Mucosa of descending colon (tissue), 3 donors: ENCODE measurements around the gene FAM107B. TPM values are rescaled to one million over a fixed set of nuclear protein-coding genes. Genes with fewer than 3 reads are reported as not detected.

Experiments used
- ATAC-seq: fragments of 200-7000 bp; cut with Tn5 transposase; one replicate; pipeline ENCODE4 v1.9.1; 2020; ENCODE audit warnings: mild to moderate bottlenecking, moderate library complexity
- DNase-seq, 3 donors: peaks; one replicate each; pipeline ENCODE4 v3.0.0-alpha.2; 2020
- H3K36me3 ChIP-seq: fragments of 200-600 bp; one replicate; pipeline ENCODE4 v1.8.0; 2021; ENCODE audit warnings: low read depth, mild to moderate bottlenecking
- H3K4me1 ChIP-seq: fragments of 200-600 bp; one replicate; pipeline ENCODE4 v1.8.0; 2021; ENCODE audit warnings: low read depth, mild to moderate bottlenecking
- H3K4me3 ChIP-seq: fragments of 200-600 bp; one replicate; pipeline ENCODE4 v1.8.0; 2021; ENCODE audit warnings: mild to moderate bottlenecking
- H3K9me3 ChIP-seq: fragments of 200-600 bp; one replicate; pipeline ENCODE4 v1.8.0; 2021; ENCODE audit warnings: mild to moderate bottlenecking
- intact Hi-C, 2 donors: fragments of 100-400 bp; cut with DNase I in 1 of 2; cut with micrococcal nuclease in 1 of 2; formaldehyde crosslinking; loops; one replicate each; pipeline versions ENCODE4 v1.11.0 to v1.11.1; 2022; cut with DNase I, micrococcal nuclease
- total RNA-seq, 3 donors: library from RNA; stranded (reverse); fragmentation: NEBNext Ultra II Directional in 2 of 3; extraction: Animal tissue kit (Norgen Biotek cat#: 25700) in 2 of 3; gene quantifications; one replicate each; pipeline versions ENCODE4 v1.2.1 to v1.2.4, GENCODE V29; 2021 to 2023
- TF ChIP-seq, protein P1 (sequence below): fragments of 200-600 bp; IDR thresholded peaks from one replicate; pipeline ENCODE4 v1.8.0; 2022; ENCODE audit warnings: antibody characterized with exemption, mild to moderate bottlenecking
- donor health status: DM: no; HTN: no; CAD: no; lungs with moderate emphysema.
- donor health status: DM: no; HTN: no; CAD: no.
- donor health status: DM: no; HTN: yes; CAD: no.

Gene FAM107B
- total RNA-seq, 3 donors from 2014 or later, result 45.6 to 77.7 (median 76.9) TPM

GRCh38 chr10:14697281-14697680 is 77.4 kb downstream of the FAM107B start:
- Histone ChIP-seq H3K36me3 (no peaks in the 10 kb centered on the region), H3K4me1 (peaks cover 3% of the 10 kb centered on the region), H3K9me3 (no peaks in the 10 kb centered on the region), H3K4me3 (no peak overlapping the region)
- TF ChIP-seq, protein P1, sequence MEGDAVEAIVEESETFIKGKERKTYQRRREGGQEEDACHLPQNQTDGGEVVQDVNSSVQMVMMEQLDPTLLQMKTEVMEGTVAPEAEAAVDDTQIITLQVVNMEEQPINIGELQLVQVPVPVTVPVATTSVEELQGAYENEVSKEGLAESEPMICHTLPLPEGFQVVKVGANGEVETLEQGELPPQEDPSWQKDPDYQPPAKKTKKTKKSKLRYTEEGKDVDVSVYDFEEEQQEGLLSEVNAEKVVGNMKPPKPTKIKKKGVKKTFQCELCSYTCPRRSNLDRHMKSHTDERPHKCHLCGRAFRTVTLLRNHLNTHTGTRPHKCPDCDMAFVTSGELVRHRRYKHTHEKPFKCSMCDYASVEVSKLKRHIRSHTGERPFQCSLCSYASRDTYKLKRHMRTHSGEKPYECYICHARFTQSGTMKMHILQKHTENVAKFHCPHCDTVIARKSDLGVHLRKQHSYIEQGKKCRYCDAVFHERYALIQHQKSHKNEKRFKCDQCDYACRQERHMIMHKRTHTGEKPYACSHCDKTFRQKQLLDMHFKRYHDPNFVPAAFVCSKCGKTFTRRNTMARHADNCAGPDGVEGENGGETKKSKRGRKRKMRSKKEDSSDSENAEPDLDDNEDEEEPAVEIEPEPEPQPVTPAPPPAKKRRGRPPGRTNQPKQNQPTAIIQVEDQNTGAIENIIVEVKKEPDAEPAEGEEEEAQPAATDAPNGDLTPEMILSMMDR, result no peak
- ATAC-seq, result no peak
- no peak for DNase-seq
- intact Hi-C loops, result no loop called here

GRCh38 chr10:14696821-14697220 is 77.9 kb downstream of the FAM107B start:
- TF ChIP-seq, protein P1, result no peak
- Histone ChIP-seq H3K4me1 (peaks cover 7% of the 10 kb centered on the region), H3K9me3 (no peaks in the 10 kb centered on the region), H3K4me3 (no peak overlapping the region), H3K36me3 (no peaks in the 10 kb centered on the region)
- intact Hi-C loops, result no loop called here
- ATAC-seq, result no peak
- DNase-seq, result no peak

GRCh38 chr10:14695847-14696480 is 78.7 kb downstream of the FAM107B start:
- H3K4me3 ChIP-seq, result no peak overlapping the region
- TF ChIP-seq, protein P1, result no peak
- H3K9me3 ChIP-seq, result no peaks in the 10 kb centered on the region
- ATAC-seq (no peak), DNase-seq (no peak)
- peaks cover 14% of the 10 kb centered on the region for H3K4me1 ChIP-seq
- H3K36me3 ChIP-seq, result no peaks in the 10 kb centered on the region
- intact Hi-C loops, result no loop called here

GRCh38 chr10:14693891-14694290 is 80.8 kb downstream of the FAM107B start:
- no peak for DNase-seq
- no peaks in the 10 kb centered on the region for H3K9me3 ChIP-seq
- intact Hi-C loops, result no loop called here
- no peak overlapping the region for H3K4me3 ChIP-seq
- no peaks in the 10 kb centered on the region for H3K36me3 ChIP-seq
- ATAC-seq, result no peak
- H3K4me1 ChIP-seq, result peaks cover 15% of the 10 kb centered on the region
- TF ChIP-seq, protein P1, result no peak

- peak; percentile 69 for ATAC-seq
- TF ChIP-seq, protein P1, result no peak
- Histone ChIP-seq H3K4me1 (peaks cover 15% of the 10 kb centered on the region), H3K9me3 (no peaks in the 10 kb centered on the region), H3K36me3 (no peaks in the 10 kb centered on the region), H3K4me3 (no peak overlapping the region)
- DNase-seq, result no peak
- intact Hi-C loops, result no loop called here
Observed at GRCh38 chr10:14692344-14693076, 82.2 kb downstream of the FAM107B start.
